Endometrial microvascular endothelial cells (primary cell): ENCODE measurements around the gene OR6A2. TPM values are rescaled to one million over a fixed set of nuclear protein-coding genes. Genes with fewer than 3 reads are reported as not detected.

ENCODE experiments used
- in situ Hi-C: cut with HindIII; loops from 2 replicates; pipeline ENCODE4 v1.10.0; 2017; ENCODE audit warnings: low sequenced_read_pairs, low pct_unique_long_range_greater_than_20kb; ENCODE audit errors: inconsistent ontology term
- total RNA-seq: library from RNA; depleted of rRNA; stranded (reverse); fragments of >200 nt; gene quantifications from one replicate; pipeline ENCODE4 v1.2.3, GENCODE V29; 2015; ENCODE audit errors: inconsistent ontology term

Gene OR6A2
- total RNA-seq, 1 donor from 2014 or later: 0.09 TPM

DNA sequence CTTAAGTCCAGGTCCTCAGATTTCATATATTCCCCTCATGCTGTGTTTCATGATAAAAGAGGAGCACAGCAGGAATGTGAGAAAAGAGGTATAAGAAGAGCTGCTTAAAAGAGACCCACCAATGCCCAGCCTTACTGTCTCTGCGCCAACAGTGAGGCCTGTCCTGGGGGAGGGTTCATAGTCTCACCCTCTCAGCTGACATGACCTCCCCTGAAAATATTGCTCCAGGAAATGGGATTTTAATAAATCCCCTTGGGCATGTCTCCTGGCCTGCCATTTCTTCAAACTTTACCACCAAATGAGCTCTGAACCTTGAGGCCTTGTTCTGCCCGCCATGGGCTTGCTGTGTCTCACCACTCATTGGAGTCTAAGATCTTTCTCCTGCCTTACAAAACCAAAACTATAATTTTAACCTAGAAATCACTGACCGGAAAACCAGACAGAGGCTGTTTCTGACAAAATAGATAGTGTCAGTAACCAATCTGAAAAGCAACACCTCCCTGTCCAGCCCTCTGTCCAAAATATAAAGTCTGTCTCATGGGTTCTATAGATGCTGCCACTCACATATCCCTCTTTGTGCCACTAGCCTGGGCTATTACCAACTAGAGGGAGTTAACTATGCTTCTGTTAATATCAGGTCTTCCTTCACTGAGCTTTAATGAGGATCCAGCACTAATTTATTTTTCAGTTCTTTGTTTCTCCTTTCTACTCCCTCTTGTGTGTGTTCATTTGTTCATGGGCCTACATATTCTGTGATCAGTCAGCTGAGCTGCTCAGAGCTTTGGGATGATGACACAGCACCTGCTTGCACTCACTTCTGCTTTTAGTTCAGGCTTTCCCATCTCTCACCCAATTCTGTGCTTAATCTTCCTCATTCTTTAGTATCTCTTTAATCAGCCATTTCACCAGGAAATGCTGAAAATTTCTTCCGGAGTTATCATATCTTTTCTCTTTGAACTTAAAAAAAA lies 27.3 kb downstream of the OR6A2 start, which contains the start of gene OR2AG2:
Gene OR2AG2, minus strand, starts transcription at position 51 of the 968 bp plus-strand sequence. CDS start 3,019 bp downstream, outside the sequence.
- in situ Hi-C loops: no loop called here

DNA sequence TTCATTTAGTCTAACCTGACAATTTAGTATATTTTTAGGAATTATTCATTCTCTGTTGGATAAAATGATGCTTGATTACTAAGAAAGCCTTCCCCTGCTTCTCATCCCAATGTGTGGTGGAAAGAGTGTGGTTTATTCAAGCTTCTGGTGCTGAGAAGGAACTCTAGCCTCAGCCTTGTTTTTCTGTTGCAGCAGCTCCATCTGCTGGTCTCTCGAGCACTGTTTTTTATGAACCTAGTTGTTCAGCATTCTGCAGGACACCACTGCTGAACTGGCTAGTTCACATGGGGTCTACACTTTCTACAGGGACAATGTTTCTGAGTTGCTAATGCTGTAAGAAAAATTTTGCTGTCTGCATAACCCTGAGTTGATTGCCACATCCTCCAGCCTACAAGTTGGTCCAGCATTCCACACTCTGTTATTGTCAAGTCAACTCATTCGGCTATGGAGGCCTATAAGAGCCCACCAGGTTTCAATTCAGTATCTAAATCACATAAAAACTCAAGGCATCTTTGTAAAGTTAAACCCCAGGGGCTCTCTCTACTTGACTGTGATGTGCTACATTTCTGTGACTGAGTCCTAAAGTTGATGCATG lies 42.0 kb downstream of the OR6A2 start:
- in situ Hi-C loops: no loop called here

DNA sequence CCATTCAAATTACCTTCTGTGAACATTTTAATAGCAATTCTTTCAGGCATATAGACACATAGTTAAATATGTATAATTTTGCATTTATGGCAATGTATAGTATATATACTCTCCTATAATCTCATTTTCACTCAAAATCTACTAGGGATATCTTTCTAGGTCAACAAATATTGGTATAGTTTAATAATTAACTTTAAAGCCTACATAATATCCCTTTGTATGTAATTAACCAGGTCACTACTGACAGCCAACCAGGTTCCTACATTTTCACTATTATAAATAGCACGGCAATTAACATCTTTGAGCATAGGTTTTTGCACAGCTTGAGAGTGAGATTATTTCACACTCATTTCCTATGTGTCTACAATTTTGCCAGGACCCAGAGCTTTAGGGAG lies 43.5 kb downstream of the OR6A2 start:
- in situ Hi-C loops: no loop called here

DNA sequence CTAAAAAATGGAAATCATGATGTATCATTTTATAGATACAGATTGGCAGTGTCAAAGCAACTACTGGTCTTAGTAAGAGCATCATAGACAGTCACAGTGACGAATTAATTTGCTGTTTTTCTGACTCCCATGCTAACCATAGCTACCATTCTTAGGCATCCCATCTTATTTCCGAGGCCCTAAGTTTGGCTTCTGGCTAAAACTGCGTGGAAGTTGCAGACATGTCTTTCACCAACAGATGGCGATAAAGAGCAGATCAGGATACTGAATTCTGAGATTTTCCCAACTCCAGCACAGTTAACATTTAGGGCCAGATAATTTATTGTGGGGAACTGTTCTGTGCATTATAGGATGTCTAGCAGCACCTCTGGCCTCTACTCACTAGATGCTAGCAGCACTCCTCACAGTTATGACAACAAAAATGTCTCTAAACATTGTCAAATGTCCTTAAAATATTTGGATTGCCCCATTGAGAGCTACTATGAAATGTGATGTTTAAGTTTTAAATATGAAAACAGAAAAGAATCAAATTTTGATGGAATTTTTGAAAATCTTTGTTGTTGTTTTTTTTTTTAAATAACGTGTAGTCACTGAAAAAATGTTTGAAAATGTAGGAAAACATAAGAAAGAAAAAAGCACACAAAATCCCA lies 44.1 kb downstream of the OR6A2 start:
- in situ Hi-C loops: no loop called here

DNA sequence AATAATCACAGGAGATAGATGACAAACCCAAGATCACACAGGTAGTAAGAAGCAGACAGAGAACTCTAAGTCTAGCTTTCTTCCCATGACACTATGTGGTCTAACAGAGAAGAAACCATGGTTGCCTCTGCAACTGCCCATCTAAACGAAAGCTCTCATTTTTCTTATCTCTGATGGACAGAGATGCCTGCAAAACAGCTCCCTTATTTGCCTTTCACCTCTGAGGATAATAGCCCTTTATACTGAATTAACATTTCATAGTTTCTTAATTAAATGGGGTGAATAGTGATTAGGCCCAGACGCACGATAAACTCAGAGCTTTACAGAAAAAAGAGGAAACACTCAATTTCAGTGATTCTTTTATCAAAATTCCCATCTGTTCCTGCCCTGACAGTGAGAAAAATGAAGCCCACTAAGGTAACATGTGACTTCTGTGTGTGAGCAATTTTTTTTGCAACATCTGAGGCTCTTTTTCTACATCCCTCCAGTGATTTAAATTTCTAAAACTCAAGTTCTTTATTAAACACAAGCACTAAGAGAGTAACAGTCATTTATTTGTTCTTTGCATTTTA lies 52.3 kb downstream of the OR6A2 start:
- in situ Hi-C loops: no loop called here

DNA sequence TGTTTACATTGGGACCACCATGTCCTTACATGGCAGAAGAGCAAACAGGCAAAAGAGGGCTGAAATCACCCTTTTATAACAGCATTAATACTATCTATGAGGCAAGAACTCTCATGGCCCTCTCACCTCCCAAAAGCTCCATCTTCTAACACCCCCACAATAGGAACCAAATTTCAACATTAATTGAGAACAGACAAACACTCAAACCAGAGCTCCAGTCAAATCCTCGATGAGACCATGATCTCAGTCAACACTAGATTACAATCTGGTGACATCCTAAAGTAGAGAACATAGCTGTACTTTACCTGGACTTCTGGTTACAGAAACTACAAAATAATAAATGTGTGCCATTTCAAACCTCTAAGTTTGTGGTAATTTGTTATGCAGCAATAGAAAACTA lies 52.9 kb downstream of the OR6A2 start:
- in situ Hi-C loops: no loop called here

DNA sequence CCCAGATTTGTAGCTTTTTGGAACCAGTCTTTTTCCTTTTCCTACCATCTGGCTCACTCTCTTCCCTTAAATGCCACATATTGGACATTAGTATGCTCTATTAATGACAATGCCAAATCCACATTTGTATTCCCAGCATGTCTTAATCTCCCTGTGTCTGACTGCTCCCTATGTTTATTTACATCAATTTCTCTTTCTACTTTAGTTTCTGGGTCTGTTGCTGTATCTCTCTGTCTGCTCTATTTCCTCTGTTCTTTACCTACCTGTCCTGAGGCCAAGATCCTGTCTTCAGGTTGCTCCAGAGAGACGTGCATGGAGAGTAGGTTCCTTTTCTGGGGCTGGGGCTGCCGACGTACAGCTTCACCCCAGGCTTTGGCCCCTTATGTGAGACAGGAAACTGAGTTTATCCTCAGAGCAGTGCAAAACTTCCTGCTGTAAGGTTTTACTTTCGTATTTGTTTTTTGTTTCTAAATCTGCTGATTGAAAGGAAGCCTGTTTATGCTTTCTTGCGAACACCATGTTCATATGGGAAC lies 53.3 kb downstream of the OR6A2 start:
- in situ Hi-C loops: no loop called here

DNA sequence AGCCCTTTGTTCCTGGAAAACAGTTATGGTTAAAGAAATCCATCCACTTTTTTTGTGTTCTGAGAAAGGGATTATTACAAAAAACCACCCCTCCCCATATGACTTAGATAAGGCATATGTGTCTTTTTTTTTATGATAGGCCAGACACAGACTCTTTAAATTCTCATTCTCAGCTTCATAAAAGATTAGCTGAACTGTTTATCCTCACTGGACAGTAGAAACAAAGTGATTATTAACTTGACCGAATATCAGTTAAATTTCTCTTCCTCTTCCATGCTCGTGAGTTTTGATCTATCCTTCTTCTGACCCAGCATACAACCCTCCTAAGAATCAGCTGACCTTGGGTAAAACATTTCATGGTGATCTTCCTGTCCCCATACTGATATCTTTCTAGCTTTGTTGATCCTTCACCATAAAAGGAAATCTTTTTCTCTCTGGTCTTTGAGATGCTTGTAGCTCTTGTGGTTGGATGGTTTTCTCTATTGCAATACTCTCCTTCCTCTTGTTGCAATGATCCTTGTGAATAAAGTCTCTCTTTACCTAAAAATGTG lies 53.9 kb downstream of the OR6A2 start:
- in situ Hi-C loops: no loop called here

DNA sequence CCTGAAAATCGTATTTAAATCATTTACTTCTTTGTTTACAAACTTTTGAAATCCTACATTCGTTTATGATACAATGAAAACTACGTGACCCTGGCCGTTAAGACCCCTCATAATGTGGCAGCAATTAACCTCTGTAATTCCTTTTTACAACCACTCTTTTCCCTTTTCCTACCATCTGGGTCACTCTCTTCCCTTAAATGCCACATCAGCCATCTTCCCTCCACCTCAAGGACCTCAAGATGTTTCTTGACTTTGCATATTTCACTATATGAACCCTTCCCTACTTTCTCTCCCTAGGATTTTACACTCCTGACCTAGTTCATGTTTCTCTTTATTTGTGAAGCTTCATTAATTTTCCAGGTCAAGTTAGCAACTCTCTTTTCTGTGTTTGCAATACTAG lies 54.5 kb downstream of the OR6A2 start:
- in situ Hi-C loops: no loop called here

DNA sequence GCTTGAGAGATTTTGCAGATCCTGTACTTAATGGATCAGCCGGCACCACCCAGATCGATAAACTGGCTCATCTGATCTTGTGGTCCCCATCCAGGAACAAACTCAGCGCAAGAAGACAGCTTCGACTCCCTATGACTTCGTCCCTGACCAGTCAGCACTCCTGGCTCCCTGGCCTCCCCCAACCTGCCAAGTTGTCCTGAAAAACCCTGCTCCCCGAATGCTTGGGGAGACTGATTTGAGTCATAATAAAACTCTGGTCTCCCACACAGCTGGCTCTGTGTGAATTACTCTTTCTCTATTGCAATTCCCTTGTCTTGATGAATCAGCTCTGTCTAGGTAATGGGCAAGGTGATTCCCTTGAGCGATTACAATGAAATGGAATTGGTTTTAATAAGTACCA lies 57.2 kb downstream of the OR6A2 start:
- in situ Hi-C loops: no loop called here

Other genes starting within 250 kb of the OR6A2 start
- gene RRP8, start 196.1 kb downstream of the OR6A2 start, total RNA-seq: 35.8 TPM
- gene ILK, start 195.9 kb downstream of the OR6A2 start, total RNA-seq: 247 TPM
- gene TAF10, start 187.5 kb downstream of the OR6A2 start, total RNA-seq: 41.9 TPM
- 100.0 TPM for gene TPP1, start 180.3 kb downstream of the OR6A2 start, total RNA-seq
- gene DCHS1, start 143.9 kb downstream of the OR6A2 start, total RNA-seq: 48.7 TPM
- gene MRPL17, start 116.3 kb downstream of the OR6A2 start, total RNA-seq: 114 TPM
- gene OR2AG2, start 27.7 kb downstream of the OR6A2 start, total RNA-seq: not detected
- not detected for gene OR2AG1, start 16.7 kb downstream of the OR6A2 start, total RNA-seq
- gene OR10A5, start 46.0 kb upstream of the OR6A2 start, total RNA-seq: not detected
- not detected for gene OR10A2, start 63.4 kb upstream of the OR6A2 start, total RNA-seq
- not detected for gene OR10A4, start 76.9 kb upstream of the OR6A2 start, total RNA-seq
- not detected for gene OR2D2, start 92.8 kb upstream of the OR6A2 start, total RNA-seq
- not detected for gene OR2D3, start 121.3 kb upstream of the OR6A2 start, total RNA-seq
- gene ZNF215, start 126.7 kb upstream of the OR6A2 start, total RNA-seq: 4.9 TPM
- gene ZNF214, start 220.7 kb upstream of the OR6A2 start, total RNA-seq: 0.46 TPM
- gene NLRP14, start 220.8 kb upstream of the OR6A2 start, total RNA-seq: 0.09 TPM